GM19023 (cell line): Measurements from ENCODE around the gene MPP1.

Experiments
- ATAC-seq: cut with Tn5 transposase; IDR thresholded peaks from one replicate; pipeline ENCODE4 v1.9.1; 2021; ENCODE audit warnings: mild to moderate bottlenecking, moderate library complexity; ENCODE audit not compliant: unreplicated experiment

The MPP1 gene

GRCh38 chrX:154813801-154814200, 8.5 kb upstream of the MPP1 start:
- ATAC-seq: no peak

DNA sequence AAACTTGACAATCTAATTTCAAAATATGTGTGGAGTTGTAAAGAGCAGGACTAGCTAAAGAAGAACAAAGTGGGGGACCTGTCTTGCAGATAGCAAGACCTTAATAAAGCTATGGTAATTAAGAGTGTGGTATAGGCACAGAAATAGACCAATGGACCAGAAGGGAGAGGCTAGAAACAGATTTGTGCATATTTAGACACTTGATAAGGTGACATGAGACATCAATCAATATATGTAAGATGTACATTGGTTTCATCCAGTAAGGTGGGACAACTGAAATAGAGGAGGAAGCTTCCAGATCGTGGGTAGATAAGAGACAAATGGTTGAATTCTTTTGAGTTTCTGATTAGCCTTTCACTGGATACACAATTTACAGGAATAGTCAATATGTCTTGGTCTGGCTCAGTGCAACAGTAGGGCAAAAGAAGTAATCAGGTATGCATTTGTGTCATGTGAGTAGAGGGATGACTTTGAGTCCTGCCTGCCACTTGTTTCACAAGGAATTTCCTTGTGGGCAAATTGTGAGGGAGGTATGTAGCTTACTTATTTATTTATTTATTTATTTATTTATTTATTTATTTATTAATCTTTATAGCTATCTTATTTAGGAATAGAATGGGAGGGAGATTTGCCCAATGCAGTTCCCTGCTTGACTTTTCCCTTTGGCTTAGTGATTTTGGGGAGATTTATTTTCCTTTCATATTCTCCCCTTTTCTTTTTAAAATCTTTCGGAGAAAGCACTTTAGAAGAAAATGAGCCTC, 7.2 kb upstream of the MPP1 start:
- ATAC-seq: no peak

- no peak for ATAC-seq
These were observed 4.8 kb upstream of the MPP1 start for GRCh38 chrX:154809939-154810665.

- no peak for ATAC-seq
These were observed 1.7 kb upstream of the MPP1 start for GRCh38 chrX:154806837-154807501.

DNA sequence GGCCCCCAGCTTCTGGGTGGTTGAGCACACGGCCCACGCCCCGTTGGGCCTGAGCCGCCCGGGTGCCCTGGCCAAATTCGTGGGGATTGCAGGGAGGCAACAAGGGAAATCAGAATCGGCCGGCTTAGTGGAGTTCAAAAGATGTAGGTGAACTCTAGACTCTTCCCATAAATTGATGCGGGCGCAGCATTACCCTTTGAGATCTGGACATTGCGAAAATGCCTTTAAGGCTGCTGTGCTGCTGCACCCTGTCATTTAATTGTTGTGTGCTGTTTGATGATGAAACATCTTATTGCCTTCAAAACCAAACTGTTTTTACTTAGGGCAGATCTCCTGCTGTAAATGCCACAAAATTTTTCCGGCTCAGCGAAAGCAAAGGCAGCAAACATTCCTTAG, 409 bp upstream of the MPP1 start:
- ATAC-seq: no peak

GRCh38 chrX:154804261-154804956, 876 bp downstream of the MPP1 start:
- ATAC-seq: no peak

DNA sequence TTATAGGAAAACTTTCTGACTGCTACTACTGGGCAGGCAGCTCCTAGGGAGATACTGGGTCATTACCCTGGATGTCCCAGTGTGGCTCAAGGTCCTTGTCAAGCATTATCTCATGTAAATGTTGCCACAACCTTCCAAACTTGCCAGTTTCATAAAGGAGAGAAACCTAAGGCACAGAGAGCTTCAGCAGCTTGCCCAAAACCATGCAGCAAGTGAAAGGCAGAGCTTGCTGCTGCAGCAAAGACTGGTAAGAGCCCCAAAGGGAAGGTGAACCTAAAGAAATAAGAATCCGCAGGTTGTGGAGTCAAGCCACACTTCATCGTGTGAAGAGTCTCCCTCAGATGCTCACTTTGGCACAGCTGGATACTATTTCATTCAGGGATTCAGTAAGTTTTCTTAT, 2.3 kb downstream of the MPP1 start:
- no peak for ATAC-seq

DNA sequence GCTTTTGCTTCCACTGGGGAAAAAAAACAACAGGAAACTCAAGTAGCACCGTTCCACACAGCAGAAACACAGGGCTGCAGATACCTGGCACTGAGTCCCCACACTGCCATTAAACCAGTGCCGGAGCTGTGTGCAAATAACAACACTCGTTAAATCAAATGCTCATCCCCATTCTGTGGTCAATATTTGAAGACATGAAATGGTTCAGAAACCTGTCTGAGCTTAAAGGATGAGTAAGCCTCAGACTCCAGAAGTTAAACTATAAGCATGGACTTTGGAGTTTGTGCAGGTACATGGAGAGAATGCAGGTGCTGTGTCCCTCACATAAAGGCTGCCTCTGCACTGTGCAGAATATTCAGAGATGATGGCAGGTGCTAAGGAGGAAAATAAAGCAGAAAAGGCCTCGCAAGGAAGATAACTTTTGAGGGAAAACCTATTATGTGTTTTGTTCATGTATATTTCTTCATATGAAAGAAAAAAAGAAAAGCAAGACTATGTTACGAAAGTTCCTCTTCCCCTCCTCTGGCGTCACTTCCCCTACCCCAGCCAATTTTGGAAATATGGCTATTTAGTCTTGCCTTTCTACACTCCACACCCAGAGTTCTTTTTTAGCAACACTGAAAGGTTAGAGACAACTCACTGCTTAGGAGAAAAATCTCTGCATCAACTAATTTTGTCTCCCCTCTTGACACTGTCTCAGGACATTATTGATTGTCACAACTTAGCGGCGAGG, 4.6 kb downstream of the MPP1 start:
- no peak for ATAC-seq

- no peak for ATAC-seq
These were observed 5.5 kb downstream of the MPP1 start for GRCh38 chrX:154799556-154800348.

GRCh38 chrX:154797006-154797405, 8.3 kb downstream of the MPP1 start:
- no peak for ATAC-seq

DNA sequence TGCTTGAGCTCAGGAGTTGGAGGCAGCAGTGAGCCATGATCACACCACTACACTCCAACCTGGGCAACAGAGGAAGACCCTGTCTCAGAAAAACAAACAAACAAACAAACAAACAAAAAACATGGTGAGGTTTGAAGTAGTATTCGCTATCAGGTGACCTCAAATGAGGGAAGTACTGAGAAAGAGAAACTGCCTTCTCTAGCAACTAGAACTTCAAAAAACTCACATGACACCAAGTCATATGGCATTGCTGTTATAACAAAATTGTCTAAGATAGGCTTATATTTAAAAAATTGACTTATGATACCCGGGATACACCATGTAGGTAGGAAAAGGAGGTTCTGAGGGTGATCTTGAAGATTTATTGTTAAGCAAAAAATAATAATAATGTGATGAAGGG, 10.3 kb downstream of the MPP1 start:
- no peak for ATAC-seq

DNA sequence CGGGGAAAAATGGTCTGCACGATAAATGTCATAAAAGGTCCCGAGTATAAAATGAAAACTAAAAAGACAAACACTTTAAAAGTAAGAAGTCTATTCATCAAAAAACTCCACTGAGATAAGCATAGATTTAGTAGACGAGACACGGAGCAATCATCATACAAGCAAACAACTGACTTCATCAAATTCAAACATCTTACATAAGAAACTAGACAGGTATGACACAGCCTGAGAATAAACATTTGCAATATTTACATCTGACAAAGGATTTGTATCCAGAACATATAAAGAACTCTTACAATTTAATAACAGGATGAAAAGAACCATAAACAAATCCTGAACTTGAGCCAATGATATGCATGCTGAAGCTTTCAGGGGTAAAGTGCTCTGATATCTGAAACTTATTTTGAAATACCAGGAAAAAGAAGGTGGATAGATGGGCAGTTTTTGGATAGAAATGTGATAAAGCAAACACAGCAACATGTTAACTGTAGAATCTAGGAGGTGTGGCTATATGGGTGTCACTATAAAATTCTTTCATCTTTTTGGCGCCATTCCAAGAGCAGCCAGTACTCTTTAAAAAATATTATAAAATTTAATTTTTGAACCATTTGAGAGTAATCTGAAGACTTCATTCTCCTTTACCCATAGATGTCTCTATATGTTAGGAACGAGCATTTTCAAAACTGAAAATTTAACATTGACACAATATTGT, 12.0 kb downstream of the MPP1 start:
- no peak for ATAC-seq

GRCh38 chrX:154791939-154792338, 13.3 kb downstream of the MPP1 start:
- no peak for ATAC-seq

GRCh38 chrX:154791467-154791866, 13.8 kb downstream of the MPP1 start:
- no peak for ATAC-seq

DNA sequence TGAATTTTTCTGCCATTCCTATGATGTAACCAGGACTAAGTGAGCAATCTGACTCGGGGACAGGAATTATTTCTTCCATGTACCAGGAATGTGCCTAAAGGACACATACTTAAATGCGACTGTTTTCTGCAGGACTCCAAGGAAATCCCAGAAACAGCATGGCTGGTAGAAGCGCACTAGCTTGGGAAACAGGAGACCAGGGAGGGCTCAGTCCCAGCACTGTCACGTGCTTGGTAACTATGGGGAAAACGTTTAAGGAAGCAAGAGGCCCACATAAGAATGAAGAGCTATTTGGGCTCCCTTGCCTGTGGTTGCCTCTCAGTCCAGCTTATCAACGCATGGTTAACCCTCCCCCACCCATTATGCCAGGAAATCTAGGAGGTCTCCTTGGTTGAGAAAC, 19.6 kb downstream of the MPP1 start:
- no peak for ATAC-seq

DNA sequence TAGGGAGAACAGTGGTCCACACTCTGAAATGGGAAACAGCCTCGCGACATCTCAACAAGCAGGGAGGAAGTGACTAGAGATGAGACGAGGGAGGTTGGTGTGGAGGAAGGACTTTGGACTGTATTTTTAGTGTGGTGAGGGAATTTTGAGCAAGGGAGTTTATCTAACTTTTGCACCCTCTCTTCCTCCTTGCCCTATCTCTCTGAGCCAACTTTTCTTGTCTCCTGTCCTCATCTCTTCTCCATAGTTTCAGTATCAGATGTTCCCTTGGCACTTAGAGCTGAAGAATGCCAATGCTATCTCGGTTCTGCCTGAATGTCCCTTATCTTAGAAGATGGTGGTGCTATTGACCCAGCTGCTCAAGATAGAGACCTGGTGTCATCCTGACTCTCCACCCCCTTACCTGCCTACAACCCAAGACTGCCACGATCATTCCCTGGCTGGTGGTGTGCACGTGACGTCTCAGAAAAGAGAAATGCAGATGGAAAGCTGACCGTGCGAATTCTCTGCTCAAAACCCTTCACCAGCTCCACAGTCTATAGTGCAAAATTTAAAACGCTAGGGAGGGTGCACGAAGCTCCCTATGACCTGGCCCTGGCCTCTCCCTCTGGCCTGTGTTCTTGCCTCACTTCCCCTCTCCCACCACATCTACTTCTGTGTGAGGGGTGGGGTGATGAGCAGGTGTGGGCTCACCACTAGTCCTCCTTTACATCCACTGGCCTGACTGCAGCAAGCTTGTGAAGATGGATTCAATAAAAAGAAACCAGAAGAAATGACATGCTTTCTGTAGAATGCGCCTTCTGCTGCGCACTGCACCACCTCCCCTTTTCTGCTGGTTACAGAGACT, 20.9 kb downstream of the MPP1 start:
- no peak for ATAC-seq

DNA sequence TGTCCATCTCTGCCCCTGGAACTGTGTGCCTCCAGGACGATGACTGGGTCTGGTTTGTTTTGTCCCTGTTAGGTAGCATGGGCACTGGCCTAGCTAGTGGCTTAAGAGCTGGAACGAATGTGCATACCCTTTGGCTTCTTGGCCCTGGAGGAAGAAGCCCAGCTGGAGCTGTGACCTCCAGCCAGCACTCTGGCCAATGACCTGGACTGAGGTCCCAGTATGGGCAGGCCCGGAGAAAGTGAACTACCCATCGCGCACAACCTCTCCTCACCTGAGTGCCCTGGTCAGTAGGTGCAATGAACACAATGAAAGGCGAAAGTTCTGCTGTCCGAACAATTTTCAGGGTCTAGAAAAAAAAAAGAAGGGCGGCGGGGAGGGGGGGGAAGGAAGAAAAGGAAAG, 24.3 kb downstream of the MPP1 start:
- ATAC-seq: no peak

DNA sequence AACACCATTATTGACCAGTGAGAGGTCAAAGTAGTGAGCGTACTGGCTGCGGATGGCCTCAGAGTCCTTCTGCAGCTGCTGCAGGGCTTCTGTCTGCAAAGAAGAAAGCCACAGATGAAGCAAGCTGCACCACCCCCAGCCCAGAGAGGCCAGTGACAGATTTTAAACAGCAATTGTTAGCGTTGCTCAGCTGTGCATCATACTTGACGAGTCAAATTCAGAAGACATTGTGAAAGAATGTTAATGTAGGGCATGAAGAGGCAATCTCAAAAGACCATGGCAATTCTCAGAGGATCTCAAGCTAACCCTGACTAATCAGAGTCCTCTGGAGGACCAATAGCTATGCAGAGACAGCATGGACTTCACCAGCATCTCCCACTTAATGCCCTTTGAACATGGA, 26.0 kb downstream of the MPP1 start:
- no peak for ATAC-seq
